ENCODE data around the gene ARHGAP26.

- TF ChIP-seq GATA2 (IDR thresholded peaks at IDR 0.05; ENCODE audit: insufficient read depth, insufficient read length, low read depth, low read length) (no peak), CTCF (IDR thresholded peaks at IDR 0.05; ENCODE audit: extremely low read depth in 1 of 2, insufficient read depth in 1 of 2, low read depth in 1 of 2, low read length in 2 of 2) (no peak), EZH2 (IDR thresholded peaks at IDR 0.05; ENCODE audit: borderline replicate concordance, low read depth, low read length, severe bottlenecking) (no peak), POLR2A (IDR thresholded peaks at IDR 0.05; ENCODE audit: low read depth, low read length) (no peak), MYC (IDR thresholded peaks at IDR 0.05; ENCODE audit: low read depth, low read length) (no peak)
Measured at GRCh38 chr5:143118222-143118621, 348.0 kb downstream of the ARHGAP26 start.
